AG09309 (cell line): ENCODE results near the gene CANX.
A peak's percentile ranks its signal among the peaks of the same experiment; 100 is the strongest.

ENCODE experiments used
- DNase-seq: peaks from one replicate; pipeline ENCODE4 v3.0.0-alpha.2; 2010; ENCODE audit warnings: low read depth
- H3K4me3 ChIP-seq: 2 replicates; pipeline ENCODE4 v1.5.1; 2011; ENCODE audit warnings: mild to moderate bottlenecking, low read depth, low read length, moderate library complexity; ENCODE audit not compliant: control insufficient read depth
- TF ChIP-seq, protein P1 (sequence below): IDR thresholded peaks from 2 replicates; pipeline ENCODE4 v1.5.1; 2011; ENCODE audit warnings: mild to moderate bottlenecking, low read depth, low read length, inconsistent platforms; ENCODE audit not compliant: insufficient read depth, control insufficient read depth; ENCODE audit errors: missing control alignments

The CANX gene

DNA sequence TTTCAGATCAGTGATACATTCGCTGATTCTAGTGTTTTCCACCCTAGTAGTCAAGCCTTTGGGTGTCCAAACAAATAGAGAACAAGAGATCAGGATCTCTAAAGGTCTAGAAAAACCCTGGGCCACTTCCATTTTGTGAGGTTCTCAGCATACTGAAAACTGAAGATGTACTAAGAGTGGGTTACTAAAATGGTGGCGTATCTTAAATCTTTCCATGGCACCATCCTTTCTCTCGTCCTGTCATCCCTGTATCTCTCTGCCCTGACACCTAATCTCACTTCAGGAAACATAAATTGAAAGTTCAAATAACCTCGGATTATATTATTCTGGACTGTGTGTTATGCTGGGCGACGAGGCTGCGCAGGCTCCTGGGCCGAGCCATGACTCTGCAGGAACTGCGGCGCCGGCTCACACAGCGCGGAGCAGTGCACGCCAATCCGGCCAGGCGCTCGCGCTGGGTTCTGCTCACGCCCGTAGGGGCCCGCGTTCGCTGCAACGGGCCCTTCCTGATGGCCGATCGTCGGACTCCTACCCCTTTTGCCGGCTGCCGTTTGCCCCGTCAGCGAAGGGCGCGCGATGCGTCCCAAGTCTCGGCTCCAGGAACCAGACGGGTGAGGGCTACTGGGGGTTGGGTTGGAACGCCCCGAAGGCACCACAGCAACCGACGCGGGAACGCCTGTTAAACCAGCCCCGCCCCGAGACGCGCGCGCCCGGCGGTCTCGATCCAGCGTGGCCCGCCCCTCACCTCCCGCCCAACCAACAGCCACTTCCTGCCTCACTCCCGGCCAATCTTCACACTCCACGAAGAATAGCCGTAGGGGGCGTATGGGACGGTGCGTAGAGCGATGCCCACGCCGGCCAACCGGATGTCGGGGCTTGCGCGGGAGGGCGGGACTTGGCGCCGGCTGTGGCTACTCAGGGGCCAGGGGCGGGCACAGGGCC lies 503 bp upstream of the CANX start:
- H3K4me3 ChIP-seq: peak overlapping the region; percentile 71
- TF ChIP-seq, protein P1, sequence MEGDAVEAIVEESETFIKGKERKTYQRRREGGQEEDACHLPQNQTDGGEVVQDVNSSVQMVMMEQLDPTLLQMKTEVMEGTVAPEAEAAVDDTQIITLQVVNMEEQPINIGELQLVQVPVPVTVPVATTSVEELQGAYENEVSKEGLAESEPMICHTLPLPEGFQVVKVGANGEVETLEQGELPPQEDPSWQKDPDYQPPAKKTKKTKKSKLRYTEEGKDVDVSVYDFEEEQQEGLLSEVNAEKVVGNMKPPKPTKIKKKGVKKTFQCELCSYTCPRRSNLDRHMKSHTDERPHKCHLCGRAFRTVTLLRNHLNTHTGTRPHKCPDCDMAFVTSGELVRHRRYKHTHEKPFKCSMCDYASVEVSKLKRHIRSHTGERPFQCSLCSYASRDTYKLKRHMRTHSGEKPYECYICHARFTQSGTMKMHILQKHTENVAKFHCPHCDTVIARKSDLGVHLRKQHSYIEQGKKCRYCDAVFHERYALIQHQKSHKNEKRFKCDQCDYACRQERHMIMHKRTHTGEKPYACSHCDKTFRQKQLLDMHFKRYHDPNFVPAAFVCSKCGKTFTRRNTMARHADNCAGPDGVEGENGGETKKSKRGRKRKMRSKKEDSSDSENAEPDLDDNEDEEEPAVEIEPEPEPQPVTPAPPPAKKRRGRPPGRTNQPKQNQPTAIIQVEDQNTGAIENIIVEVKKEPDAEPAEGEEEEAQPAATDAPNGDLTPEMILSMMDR: no peak

DNA sequence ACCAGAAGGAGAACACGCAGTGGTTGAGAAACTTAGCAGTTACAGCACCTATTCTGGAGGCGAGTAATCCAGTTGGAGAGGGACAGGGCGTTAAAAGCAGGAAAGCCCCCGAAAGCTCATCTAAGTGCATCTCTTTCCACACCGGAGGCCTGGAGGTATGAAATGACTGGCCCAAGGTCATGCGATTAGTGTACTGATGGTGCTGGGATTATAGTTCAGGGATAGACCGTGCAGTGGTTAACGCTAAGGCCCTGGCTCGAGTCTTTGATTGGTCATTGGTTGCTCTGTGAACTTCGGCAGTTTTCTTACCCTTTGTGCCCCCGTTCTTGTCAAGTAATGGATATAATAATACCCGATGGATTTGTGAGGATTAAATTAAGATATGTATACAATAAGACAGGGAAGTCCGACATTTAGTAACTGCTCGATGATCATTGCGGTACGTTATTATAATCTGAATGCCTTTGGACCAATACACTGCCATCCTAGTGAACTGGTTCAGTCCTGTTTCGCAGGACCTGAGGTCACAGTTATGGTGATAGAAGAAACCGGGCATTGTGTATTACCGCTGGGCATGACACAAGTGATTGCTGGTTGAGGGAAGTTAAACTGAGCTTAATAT lies 960 bp downstream of the CANX start:
- TF ChIP-seq, protein P1: no peak
- no peak for DNase-seq

More for the DNA sequence above, 503 bp upstream of the CANX start:
- peak; percentile 96 for DNase-seq

DNA sequence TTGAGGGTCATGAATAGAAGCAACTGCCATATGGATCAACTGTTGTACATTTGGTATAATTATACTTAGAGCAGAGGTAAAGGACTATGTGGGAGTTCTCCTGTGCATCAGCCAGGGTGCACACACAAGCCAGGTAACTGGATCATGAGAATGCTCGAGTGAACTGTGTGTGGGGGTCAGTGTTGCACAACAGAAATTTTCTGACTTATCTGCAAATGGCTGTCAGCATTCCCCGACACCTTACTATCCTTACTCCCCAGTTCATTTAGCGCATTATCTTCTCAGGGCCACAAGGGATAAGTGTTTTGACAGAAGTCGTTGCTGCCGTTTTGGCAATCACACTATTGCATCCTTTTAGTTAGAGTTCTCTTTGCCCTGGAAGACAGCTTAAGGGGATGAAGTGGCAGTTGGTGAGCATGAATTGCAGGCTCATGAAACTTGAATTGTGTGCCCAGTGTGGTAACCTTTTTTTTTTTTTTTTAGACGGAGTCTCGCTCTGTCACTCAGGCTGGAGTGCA lies 1.7 kb downstream of the CANX start:
- TF ChIP-seq, protein P1: no peak
- DNase-seq: no peak
- H3K4me3 ChIP-seq: peak overlapping the region; percentile 71

More for the DNA sequence above, 960 bp downstream of the CANX start:
- peak overlapping the region; percentile 71 for H3K4me3 ChIP-seq

DNA sequence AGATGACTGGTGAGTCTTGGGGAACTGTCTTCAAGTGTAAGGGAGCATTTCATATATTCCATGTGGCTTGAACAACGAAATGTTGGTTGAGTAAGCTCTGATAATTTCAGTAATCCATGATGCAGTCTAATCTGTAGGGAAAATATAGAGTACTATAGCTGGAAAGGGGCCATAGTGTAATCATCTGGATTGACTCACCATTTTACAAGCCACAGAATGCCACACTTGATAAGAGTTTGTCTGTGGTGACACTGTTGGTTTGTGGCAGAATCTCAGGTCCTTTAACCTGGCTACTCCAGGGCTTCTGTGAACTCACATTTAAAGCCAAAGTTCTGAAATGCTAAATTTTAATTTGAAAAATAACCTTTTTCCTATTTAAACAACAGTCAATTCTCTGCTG lies 17.5 kb downstream of the CANX start:
- no peak overlapping the region for H3K4me3 ChIP-seq
- TF ChIP-seq, protein P1: no peak
- no peak for DNase-seq

GRCh38 chr5:179720222-179720621 lies 21.5 kb downstream of the CANX start:
- TF ChIP-seq, protein P1: no peak
- no peak overlapping the region for H3K4me3 ChIP-seq
- DNase-seq: no peak

DNA sequence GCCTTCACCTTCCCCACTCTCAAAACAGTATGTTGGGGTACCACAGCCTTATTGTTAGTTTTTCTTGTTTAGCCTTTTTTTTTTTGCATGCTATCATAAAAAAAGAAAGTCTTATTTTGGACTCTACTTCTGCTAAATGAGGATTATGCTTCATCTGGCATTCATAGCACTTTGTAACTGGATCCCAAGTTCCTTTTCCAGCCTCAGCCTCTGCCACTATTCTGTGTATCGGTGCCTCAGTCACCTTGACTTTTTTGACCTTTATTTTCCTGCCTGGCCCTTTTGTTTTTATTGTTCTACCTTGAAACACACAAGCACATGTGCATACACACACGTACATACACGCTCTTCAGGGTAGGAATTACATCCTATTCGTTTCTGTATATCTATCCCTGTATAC lies 25.4 kb downstream of the CANX start:
- TF ChIP-seq, protein P1: no peak
- DNase-seq: no peak
- no peak overlapping the region for H3K4me3 ChIP-seq
